Mucosa of rectum (tissue), 2 donors: ENCODE data around the gene FABP1.

Experiments
- H3K27ac ChIP-seq, 2 donors: one replicate each; pipeline ENCODE4 v1.7.0; 2013; ENCODE audit warnings: inconsistent platforms in 2 of 2, low read depth in 2 of 2, low read length in 2 of 2
- H3K27me3 ChIP-seq, 2 donors: one replicate each; pipeline ENCODE4 v1.7.0; 2013; ENCODE audit warnings: low read length in 2 of 2; ENCODE audit not compliant: control insufficient read depth in 2 of 2, insufficient read depth in 2 of 2
- H3K36me3 ChIP-seq, 2 donors: one replicate each; pipeline ENCODE4 v1.7.0; 2013; ENCODE audit warnings: low read length in 2 of 2; ENCODE audit not compliant: control insufficient read depth in 2 of 2, insufficient read depth in 2 of 2
- H3K4me1 ChIP-seq, 2 donors: one replicate each; pipeline ENCODE4 v1.7.0; 2013; ENCODE audit warnings: low read length in 2 of 2, mild to moderate bottlenecking in 1 of 2; ENCODE audit not compliant: control insufficient read depth in 2 of 2, insufficient read depth in 2 of 2
- H3K4me3 ChIP-seq, 2 donors: one replicate each; pipeline ENCODE4 v1.7.0; 2013; ENCODE audit warnings: low read length in 2 of 2
- H3K9ac ChIP-seq, 2 donors: one replicate each; pipeline ENCODE4 v1.7.0; 2013; ENCODE audit warnings: low read length in 2 of 2, low read depth in 1 of 2, mild to moderate bottlenecking in 1 of 2
- H3K9me3 ChIP-seq, 2 donors: one replicate each; pipeline ENCODE4 v1.7.0; 2013; ENCODE audit warnings: low read length in 2 of 2; ENCODE audit not compliant: control insufficient read depth in 2 of 2
- donor health status: healthy.
- donor health status: Normal muscosa, but diverticular disease.

FABP1 gene

DNA sequence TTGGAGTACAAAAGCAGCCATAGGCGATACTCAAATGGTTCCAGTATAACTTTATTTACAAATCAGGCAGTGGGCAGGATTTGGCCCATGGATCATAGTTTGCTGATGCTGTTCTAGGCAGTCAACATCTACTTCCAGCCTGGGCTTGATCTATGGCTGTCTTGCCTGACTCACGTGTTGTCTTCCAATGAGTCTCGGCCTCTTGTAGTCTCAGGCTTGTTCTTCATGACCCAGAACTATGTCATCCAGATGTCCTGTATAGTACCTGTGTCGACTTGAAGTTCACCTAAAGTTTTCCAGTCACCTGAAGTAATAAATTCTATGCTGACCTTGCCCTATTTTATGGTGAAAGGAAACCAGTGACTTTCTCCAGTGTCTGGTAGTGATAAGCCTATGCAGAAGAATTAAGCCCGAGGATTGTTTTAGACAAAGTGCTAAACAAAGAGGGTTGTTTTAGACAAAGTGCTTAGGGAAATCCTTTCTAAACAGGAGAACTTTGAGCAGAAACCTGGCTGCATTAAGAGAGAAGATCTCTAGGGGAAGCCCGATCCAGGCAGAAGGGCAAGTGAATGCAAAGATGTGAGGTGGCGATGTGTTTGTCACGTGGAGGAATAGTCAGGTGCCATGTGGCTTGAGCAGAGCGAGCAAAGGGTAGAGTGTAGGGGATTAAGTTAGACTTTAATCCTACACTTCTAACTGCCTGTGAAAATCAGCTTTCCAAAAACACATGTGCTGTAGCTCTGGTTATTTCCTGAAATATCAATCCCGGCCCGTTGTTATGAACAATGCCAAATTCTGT is 33.8 kb upstream of the FABP1 start:
- H3K27ac ChIP-seq: no peak overlapping the region
- no peak overlapping the region for H3K9ac ChIP-seq
- H3K36me3 ChIP-seq: no peaks in the 10 kb centered on the region
- H3K4me3 ChIP-seq: no peak overlapping the region
- H3K9me3 ChIP-seq: no peaks in the 10 kb centered on the region
- peaks cover 0 to 3% of the 10 kb centered on the region in 2 donors for H3K4me1 ChIP-seq
- no peaks in the 10 kb centered on the region for H3K27me3 ChIP-seq

- no peak overlapping the region for H3K27ac ChIP-seq
- no peaks in the 10 kb centered on the region for H3K36me3 ChIP-seq
- no peaks in the 10 kb centered on the region for H3K9me3 ChIP-seq
- H3K27me3 ChIP-seq: no peaks in the 10 kb centered on the region
- peaks cover 0 to 3% of the 10 kb centered on the region in 2 donors for H3K4me1 ChIP-seq
- H3K4me3 ChIP-seq: no peak overlapping the region
- H3K9ac ChIP-seq: no peak overlapping the region
Observed at GRCh38 chr2:88160517-88160916, 32.7 kb upstream of the FABP1 start.

GRCh38 chr2:88159955-88160415 is 32.1 kb upstream of the FABP1 start:
- no peaks in the 10 kb centered on the region for H3K9me3 ChIP-seq
- no peaks in the 10 kb centered on the region for H3K36me3 ChIP-seq
- H3K9ac ChIP-seq: no peak overlapping the region

DNA sequence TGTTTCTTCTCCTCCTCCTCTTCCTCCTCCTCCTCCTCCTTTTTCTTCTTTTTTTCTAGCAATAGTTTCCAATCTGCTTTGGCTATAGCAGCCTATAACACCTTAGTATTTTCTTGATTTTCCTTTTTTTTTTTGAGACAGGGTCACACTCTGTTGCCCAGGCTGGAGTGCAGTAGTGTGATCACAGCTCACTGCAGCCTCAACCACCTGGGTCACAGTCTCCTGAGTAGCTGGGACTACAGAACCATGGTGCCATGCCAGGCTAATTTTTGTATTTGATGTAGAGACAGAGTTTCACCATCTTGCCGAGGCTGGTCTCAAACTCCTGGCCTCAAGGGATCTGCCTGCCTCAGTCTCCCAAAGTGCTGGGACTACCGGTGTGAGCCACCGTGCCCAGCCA is 31.6 kb upstream of the FABP1 start:
- H3K9me3 ChIP-seq: no peaks in the 10 kb centered on the region
- H3K4me3 ChIP-seq: peak overlapping the region in 1 of 2 donors; percentile 44
- H3K9ac ChIP-seq: no peak overlapping the region
- no peak overlapping the region for H3K27ac ChIP-seq
- H3K27me3 ChIP-seq: no peaks in the 10 kb centered on the region
- H3K36me3 ChIP-seq: no peaks in the 10 kb centered on the region
- H3K4me1 ChIP-seq: peaks cover 0 to 3% of the 10 kb centered on the region in 2 donors

More at GRCh38 chr2:88159955-88160415, 32.1 kb upstream of the FABP1 start:
- Histone ChIP-seq H3K4me3 (peak overlapping the region in 1 of 2 donors; percentile 44), H3K4me1 (peaks cover 0 to 3% of the 10 kb centered on the region in 2 donors), H3K27me3 (no peaks in the 10 kb centered on the region), H3K27ac (no peak overlapping the region)

DNA sequence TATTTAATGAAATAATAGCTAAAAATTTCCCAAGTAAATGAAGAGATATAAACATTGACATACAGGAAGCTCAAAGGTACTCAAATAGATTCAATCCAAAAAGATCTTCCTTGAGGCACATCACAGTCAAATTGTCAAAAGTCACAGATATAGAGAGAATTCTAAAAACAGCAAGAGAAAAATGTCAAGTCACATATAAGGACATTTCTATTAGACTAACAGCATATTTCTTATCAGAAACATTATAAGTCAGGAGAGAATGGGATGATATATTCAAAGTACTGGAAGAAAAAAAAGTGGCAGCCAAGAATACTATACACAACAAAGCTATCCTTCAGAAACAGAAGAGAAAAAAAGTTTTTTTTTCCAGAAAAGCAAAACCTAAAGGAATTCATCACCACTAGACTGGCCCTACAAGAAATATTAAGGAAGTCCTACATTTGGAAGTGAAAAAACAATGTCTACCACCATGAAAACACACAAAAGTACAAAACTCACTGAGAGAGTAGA is 21.1 kb upstream of the FABP1 start:
- H3K4me1 ChIP-seq: peaks cover 7 to 23% of the 10 kb centered on the region in 2 donors
- H3K9me3 ChIP-seq: peaks cover 0 to 2% of the 10 kb centered on the region in 2 donors
- H3K36me3 ChIP-seq: no peaks in the 10 kb centered on the region
- no peak overlapping the region for H3K4me3 ChIP-seq
- H3K9ac ChIP-seq: no peak overlapping the region
- H3K27ac ChIP-seq: no peak overlapping the region
- no peaks in the 10 kb centered on the region for H3K27me3 ChIP-seq

GRCh38 chr2:88147145-88147544 is 19.3 kb upstream of the FABP1 start:
- Histone ChIP-seq H3K36me3 (no peaks in the 10 kb centered on the region), H3K4me3 (peak overlapping the region in 1 of 2 donors; percentile 26), H3K27me3 (no peaks in the 10 kb centered on the region), H3K4me1 (peaks cover 7 to 33% of the 10 kb centered on the region in 2 donors), H3K27ac (peak overlapping the region; percentile 80 to 90), H3K9ac (no peak overlapping the region), H3K9me3 (peaks cover 0 to 2% of the 10 kb centered on the region in 2 donors)

DNA sequence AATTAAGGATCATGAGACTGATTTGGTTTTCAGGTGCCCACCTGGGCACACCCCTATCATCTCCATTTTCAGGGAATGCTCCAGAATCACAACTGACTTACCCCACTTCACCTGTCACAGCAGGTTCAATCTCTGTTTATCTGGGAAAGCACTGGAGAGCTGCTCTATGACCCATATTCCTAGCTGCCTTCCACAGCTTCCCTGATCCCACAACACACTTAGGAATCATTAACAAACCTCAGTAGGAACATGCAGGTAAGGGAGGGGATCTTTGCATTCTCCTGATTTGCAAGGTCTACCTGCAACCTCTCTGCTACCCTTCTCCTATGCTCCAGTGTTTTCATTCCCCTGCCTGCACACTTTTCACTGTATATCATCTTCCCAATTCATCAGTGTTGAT is 18.7 kb upstream of the FABP1 start:
- no peaks in the 10 kb centered on the region for H3K36me3 ChIP-seq
- peaks cover 7 to 33% of the 10 kb centered on the region in 2 donors for H3K4me1 ChIP-seq
- peak overlapping the region in 1 of 2 donors; percentile 4 for H3K4me3 ChIP-seq
- peaks cover 0 to 2% of the 10 kb centered on the region in 2 donors for H3K9me3 ChIP-seq
- peak overlapping the region in 1 of 2 donors; percentile 7 for H3K9ac ChIP-seq
- H3K27me3 ChIP-seq: no peaks in the 10 kb centered on the region
- H3K27ac ChIP-seq: peak overlapping the region; percentile 80 to 90

- Histone ChIP-seq H3K4me1 (peaks cover 7 to 33% of the 10 kb centered on the region in 2 donors), H3K9ac (peak overlapping the region in 1 of 2 donors; percentile 36), H3K4me3 (peak overlapping the region in 1 of 2 donors; percentile 34), H3K9me3 (peaks cover 0 to 2% of the 10 kb centered on the region in 2 donors), H3K36me3 (no peaks in the 10 kb centered on the region), H3K27me3 (no peaks in the 10 kb centered on the region), H3K27ac (peak overlapping the region; percentile 80 to 90)
Observed at GRCh38 chr2:88144914-88145497, 17.1 kb upstream of the FABP1 start.

DNA sequence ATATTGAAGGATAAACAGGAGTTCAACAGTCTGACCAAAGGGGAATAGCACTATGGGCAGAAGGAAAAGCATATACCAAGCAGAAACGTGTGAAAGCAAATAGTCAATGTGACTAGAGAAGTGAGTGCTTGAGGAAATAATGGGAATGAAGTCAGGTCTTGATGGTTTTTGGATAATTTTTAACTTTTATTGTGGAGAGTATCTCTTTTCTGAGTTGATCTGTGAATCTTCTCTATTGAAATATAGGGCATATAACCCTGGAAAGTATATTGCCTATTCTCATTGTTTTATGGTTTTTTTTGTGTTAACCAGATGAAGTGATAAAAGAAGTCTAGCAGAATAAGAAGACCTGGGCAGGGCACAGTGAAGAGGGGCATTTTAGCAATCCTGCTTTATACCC is 16.4 kb upstream of the FABP1 start:
- peak overlapping the region; percentile 80 to 90 for H3K27ac ChIP-seq
- H3K27me3 ChIP-seq: no peaks in the 10 kb centered on the region
- H3K36me3 ChIP-seq: no peaks in the 10 kb centered on the region
- H3K4me1 ChIP-seq: peaks cover 7 to 41% of the 10 kb centered on the region in 2 donors
- H3K9ac ChIP-seq: peak overlapping the region in 1 of 2 donors; percentile 7
- H3K9me3 ChIP-seq: peaks cover 0 to 2% of the 10 kb centered on the region in 2 donors
- H3K4me3 ChIP-seq: peak overlapping the region in 1 of 2 donors; percentile 34

DNA sequence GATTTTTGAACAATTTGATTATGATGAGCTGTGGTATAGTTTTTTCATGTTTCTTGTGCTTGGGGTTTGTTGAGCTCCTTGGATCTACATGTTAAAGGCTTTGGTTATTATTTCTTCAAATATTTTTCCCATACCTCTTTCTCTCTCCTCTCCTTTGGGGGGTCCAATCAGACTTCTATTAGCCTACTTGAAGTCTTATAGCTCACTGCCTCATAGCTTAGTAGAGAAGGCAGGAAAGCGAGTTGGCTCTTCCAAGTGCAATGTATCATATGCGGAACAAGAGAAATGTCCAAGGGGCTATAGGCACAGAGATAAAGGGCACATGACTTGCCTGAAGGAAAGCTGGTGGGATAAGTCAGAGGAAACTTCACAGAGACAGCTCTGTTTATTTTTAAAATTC is 14.1 kb upstream of the FABP1 start:
- Histone ChIP-seq H3K4me1 (peaks cover under 1 to 41% of the 10 kb centered on the region in 2 donors), H3K4me3 (no peak overlapping the region), H3K9me3 (no peaks in the 10 kb centered on the region), H3K36me3 (no peaks in the 10 kb centered on the region), H3K9ac (no peak overlapping the region), H3K27me3 (no peaks in the 10 kb centered on the region), H3K27ac (no peak overlapping the region)
